PC-3 (cell line): ENCODE data around the gene URB1. TPM values are rescaled to one million over a fixed set of nuclear protein-coding genes. Genes with fewer than 3 reads are reported as not detected.

ENCODE experiments used
- ATAC-seq: fragments of 200-7000 bp; cut with Tn5 transposase; 2 replicates; pipeline ENCODE4 v1.9.1; 2020; ENCODE audit warnings: mild to moderate bottlenecking, moderate library complexity
- BruUV-seq: library from RNA; stranded (reverse); fragments of 400-500 nt; replicated peaks from 2 replicates; lab custom pipeline; 2021; lab: Mats Ljungman, UMichigan
- CTCF ChIA-PET: fragments of 300-600 bp; sonication (Branson Sonifier 250); formaldehyde crosslinking; loops from one replicate; lab custom pipeline; 2022; ENCODE audit warnings: antibody characterized with exemption; lab: Charles Lee
- POLR2A ChIA-PET: fragments of 300-600 bp; sonication (Branson Sonifier 250); formaldehyde crosslinking; loops from one replicate; lab custom pipeline; 2022; ENCODE audit warnings: antibody characterized with exemption; ENCODE audit not compliant: unreplicated experiment; lab: Charles Lee
- DNase-seq: peaks from one replicate; pipeline ENCODE4 v3.0.0-alpha.2; 2015
- H2AFZ ChIP-seq: fragments of 300-600 bp; sonication (generic); 2 replicates; pipeline ENCODE4 v1.6.0; 2016; ENCODE audit warnings: antibody characterized with exemption, low read length
- H3F3A ChIP-seq: fragments of 300-600 bp; sonication (generic); one replicate; pipeline ENCODE4 v1.6.0; 2017; ENCODE audit warnings: antibody characterized with exemption, low read length, control low read depth, mild to moderate bottlenecking; ENCODE audit not compliant: unreplicated experiment
- H3K27ac ChIP-seq: fragments of 300-600 bp; sonication (generic); 2 replicates; pipeline ENCODE4 v1.5.1; 2016; ENCODE audit warnings: mild to moderate bottlenecking, low read length
- H3K27me3 ChIP-seq: fragments of 300-600 bp; sonication (generic); 2 replicates; pipeline ENCODE4 v1.6.1; 2016; ENCODE audit warnings: low read length, mixed read lengths
- H3K36me3 ChIP-seq: fragments of 300-600 bp; sonication (generic); 2 replicates; pipeline ENCODE4 v1.6.1; 2016; ENCODE audit warnings: low read depth, mixed run types, low read length, mixed read lengths
- H3K4me1 ChIP-seq: fragments of 300-600 bp; sonication (generic); 2 replicates; pipeline ENCODE4 v1.5.1; 2016; ENCODE audit warnings: low read length; ENCODE audit not compliant: insufficient read depth
- H3K4me2 ChIP-seq: fragments of 300-600 bp; sonication (generic); 2 replicates; pipeline ENCODE4 v1.6.0; 2016; ENCODE audit warnings: low read length
- H3K4me3 ChIP-seq: fragments of 300-600 bp; sonication (generic); 2 replicates; pipeline ENCODE4 v1.5.1; 2016; ENCODE audit warnings: mild to moderate bottlenecking, low read length, mixed read lengths
- H3K79me2 ChIP-seq: fragments of 300-600 bp; sonication (generic); 2 replicates; pipeline ENCODE4 v1.6.1; 2017; ENCODE audit warnings: low read length, mixed read lengths
- H3K9ac ChIP-seq: fragments of 300-600 bp; sonication (generic); 2 replicates; pipeline ENCODE4 v1.6.0; 2016; ENCODE audit warnings: mild to moderate bottlenecking, low read length
- H3K9me2 ChIP-seq: fragments of 300-600 bp; sonication (generic); replicated peaks from 2 replicates; pipeline ENCODE4 v1.6.1; 2016; ENCODE audit warnings: mixed run types, low read length, mixed read lengths
- H3K9me3 ChIP-seq: fragments of 300-600 bp; sonication (generic); 2 replicates; pipeline ENCODE4 v1.6.1; 2016; ENCODE audit warnings: low read length, mixed read lengths
- H4K20me1 ChIP-seq: fragments of 300-600 bp; sonication (generic); 2 replicates; pipeline ENCODE4 v1.6.1; 2016; ENCODE audit warnings: low read length, mixed read lengths
- EZH2 ChIP-seq: fragments of 300-600 bp; sonication (generic); IDR thresholded peaks from one replicate; pipeline ENCODE4 v1.6.1; 2017; ENCODE audit warnings: antibody characterized with exemption, mild to moderate bottlenecking, low read length; ENCODE audit not compliant: unreplicated experiment
- EZH2phosphoT487 ChIP-seq: fragments of 300-600 bp; sonication (generic); IDR thresholded peaks from 2 replicates; pipeline ENCODE4 v1.6.1; 2018; ENCODE audit warnings: mild to moderate bottlenecking, antibody characterized with exemption, low read length, borderline replicate concordance
- intact Hi-C: fragments of 100-400 bp; cut with micrococcal nuclease; formaldehyde crosslinking; loops from 2 replicates; pipeline ENCODE4 v1.9.0; 2023
- total RNA-seq: library from RNA; depleted of rRNA; stranded (reverse); fragments of >200 nt; gene quantifications from 2 replicates; pipeline ENCODE4 v1.2.3, GENCODE V29; 2014
- TF ChIP-seq, protein P1 (sequence below): fragments of 300-600 bp; sonication (generic); conservative IDR thresholded peaks from 2 replicates; pipeline ENCODE4 v1.5.1; 2017; ENCODE audit warnings: antibody characterized with exemption, low read depth, mild to moderate bottlenecking, low read length

URB1 gene
- total RNA-seq, 1 experiment from 2014 or later, result 27.8 TPM

GRCh38 chr21:32427958-32428623 lies 35.3 kb upstream of the URB1 start:
- TF ChIP-seq, protein P1, sequence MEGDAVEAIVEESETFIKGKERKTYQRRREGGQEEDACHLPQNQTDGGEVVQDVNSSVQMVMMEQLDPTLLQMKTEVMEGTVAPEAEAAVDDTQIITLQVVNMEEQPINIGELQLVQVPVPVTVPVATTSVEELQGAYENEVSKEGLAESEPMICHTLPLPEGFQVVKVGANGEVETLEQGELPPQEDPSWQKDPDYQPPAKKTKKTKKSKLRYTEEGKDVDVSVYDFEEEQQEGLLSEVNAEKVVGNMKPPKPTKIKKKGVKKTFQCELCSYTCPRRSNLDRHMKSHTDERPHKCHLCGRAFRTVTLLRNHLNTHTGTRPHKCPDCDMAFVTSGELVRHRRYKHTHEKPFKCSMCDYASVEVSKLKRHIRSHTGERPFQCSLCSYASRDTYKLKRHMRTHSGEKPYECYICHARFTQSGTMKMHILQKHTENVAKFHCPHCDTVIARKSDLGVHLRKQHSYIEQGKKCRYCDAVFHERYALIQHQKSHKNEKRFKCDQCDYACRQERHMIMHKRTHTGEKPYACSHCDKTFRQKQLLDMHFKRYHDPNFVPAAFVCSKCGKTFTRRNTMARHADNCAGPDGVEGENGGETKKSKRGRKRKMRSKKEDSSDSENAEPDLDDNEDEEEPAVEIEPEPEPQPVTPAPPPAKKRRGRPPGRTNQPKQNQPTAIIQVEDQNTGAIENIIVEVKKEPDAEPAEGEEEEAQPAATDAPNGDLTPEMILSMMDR, result no peak
- TF ChIP-seq EZH2phosphoT487, result no peak
- no peak for TF ChIP-seq EZH2
- ChIA-PET POLR2A (no interaction called here), CTCF (interaction anchor here (1.2 kb wide), 1 partner anchor 141 kb away, joined by 5 read pairs; no protein-coding TSS in a partner anchor)
- H3K4me1 ChIP-seq, result peaks cover 54% of the 10 kb centered on the region
- DNase-seq, result no peak
- intact Hi-C loops, result loop anchor here (2.0 to 5.0 kb wide), 2 partner anchors 34 to 47 kb away; no protein-coding TSS in a partner anchor
- no peaks in the 10 kb centered on the region for H4K20me1 ChIP-seq
- peaks cover 30% of the 10 kb centered on the region for H3K79me2 ChIP-seq
- no peaks in the 10 kb centered on the region for H3K9me2 ChIP-seq
- H2AFZ ChIP-seq, result no peak overlapping the region
- peaks cover 8% of the 10 kb centered on the region for H3F3A ChIP-seq
- ATAC-seq, result no peak
- H3K4me3 ChIP-seq, result no peak overlapping the region
- no peaks in the 10 kb centered on the region for H3K27me3 ChIP-seq
- H3K9ac ChIP-seq, result no peak overlapping the region
- H3K4me2 ChIP-seq, result 0 out of 2 replicates have a peak overlapping the region, but pooled peaks have one; percentile 75
- BruUV-seq, result no TSS peak
- H3K36me3 ChIP-seq, result no peaks in the 10 kb centered on the region
- peak overlapping the region; percentile 87 for H3K27ac ChIP-seq
- no peaks in the 10 kb centered on the region for H3K9me3 ChIP-seq

GRCh38 chr21:32426592-32427051 lies 33.8 kb upstream of the URB1 start:
- H3K4me2 ChIP-seq, result peak overlapping the region; percentile 75
- no peaks in the 10 kb centered on the region for H3K36me3 ChIP-seq
- H3K9me3 ChIP-seq, result no peaks in the 10 kb centered on the region
- H4K20me1 ChIP-seq, result no peaks in the 10 kb centered on the region
- no TSS peak for BruUV-seq
- POLR2A ChIA-PET, result interaction anchor here (0.5 to 0.7 kb wide), 3 partner anchors 22 to 174 kb away, joined by 4 to 7 read pairs (median 4); no protein-coding TSS in a partner anchor
- DNase-seq, result peak; percentile 86
- CTCF ChIA-PET, result interaction anchor here (0.6 to 1.3 kb wide), 4 partner anchors 23 to 174 kb away, joined by 3 to 6 read pairs (median 4); no protein-coding TSS in a partner anchor
- H3K27me3 ChIP-seq, result no peaks in the 10 kb centered on the region
- H3K4me3 ChIP-seq, result peak overlapping the region; percentile 43
- peaks cover 59% of the 10 kb centered on the region for H3K4me1 ChIP-seq
- intact Hi-C loops, result loop anchor here (2.0 to 5.0 kb wide), 2 partner anchors 36 to 48 kb away; no protein-coding TSS in a partner anchor
- ATAC-seq, result peak; percentile 81
- TF ChIP-seq, protein P1, result no peak
- TF ChIP-seq EZH2 (no peak), EZH2phosphoT487 (no peak)
- peak overlapping the region; percentile 60 for H2AFZ ChIP-seq
- H3K27ac ChIP-seq, result peak overlapping the region; percentile 87
- no peaks in the 10 kb centered on the region for H3K9me2 ChIP-seq
- H3K79me2 ChIP-seq, result peaks cover 30% of the 10 kb centered on the region
- peaks cover 11% of the 10 kb centered on the region for H3F3A ChIP-seq
- H3K9ac ChIP-seq, result peak overlapping the region; percentile 50
